Motor neuron (in vitro differentiated cells): ENCODE measurements around the gene FHIT. TPM values are rescaled to one million over a fixed set of nuclear protein-coding genes. Genes with fewer than 3 reads are reported as not detected.
A peak's percentile ranks its signal among the peaks of the same experiment; 100 is the strongest.

Experiments used
- ATAC-seq, 8 experiments: fragments of 200-7000 bp; cut with Tn5 transposase; replicated peaks in 6 of 8; 2 replicates each; pipeline ENCODE4 v1.8.0; 2021; ENCODE audit warnings: mild to moderate bottlenecking in 8 of 8, moderate library complexity in 8 of 8
- H3K27ac ChIP-seq, 2 donors: fragments of 250-450 bp; sonication (Bioruptor Pico); 2 replicates each; pipeline ENCODE4 v1.9.0; 2021; ENCODE audit warnings: antibody characterized with exemption in 2 of 2, mild to moderate bottlenecking in 2 of 2, moderate library complexity in 1 of 2
- H3K4me1 ChIP-seq, 2 donors: fragments of 250-450 bp; sonication (Bioruptor Pico); replicated peaks in 1 of 2; 2 replicates each; pipeline ENCODE4 v1.6.1; 2021; ENCODE audit warnings: antibody characterized with exemption in 2 of 2, mild to moderate bottlenecking in 2 of 2, moderate library complexity in 1 of 2
- H3K4me3 ChIP-seq, 5 donors: fragments of 250-450 bp; sonication (Bioruptor Pico); 2 replicates each; pipeline ENCODE4 v1.9.0; 2021; ENCODE audit warnings: antibody characterized with exemption in 5 of 5, mild to moderate bottlenecking in 5 of 5, moderate library complexity in 4 of 5
- WGBS, 10 experiments: fragments of 450-650 bp; shearing (Covaris generic); methylation state at CpG; one replicate each; pipeline ENCODE4 v1.0.0; 2022; 5-methylcytosine and 5-hydroxymethylcytosine counted together
- in situ Hi-C, 9 experiments: fragments of 400-800 bp; cut with MboI; loops; one replicate each; pipeline ENCODE4 v1.15.0; 2021; ENCODE audit warnings: low sequenced_read_pairs in 9 of 9, low pct_unique_long_range_greater_than_20kb in 2 of 9; ENCODE audit not compliant: unreplicated experiment in 9 of 9
- total RNA-seq, 8 experiments: library from RNA; unstranded; fragments of 300-600 nt; gene quantifications; 2 replicates each; pipeline versions ENCODE4 v1.2.3 to v1.2.4, GENCODE V29; 2022

The FHIT gene
- total RNA-seq, 8 experiments from 2014 or later: 1.6 to 25.1 (median 12.1) TPM

GRCh38 chr3:60250206-60250605, 1001.0 kb downstream of the FHIT start:
- Histone ChIP-seq H3K4me1 (peaks cover 5 to 13% of the 10 kb centered on the region in 2 donors), H3K4me3 (no peak overlapping the region), H3K27ac (no peak overlapping the region)
- peak in 1 of 8 experiments; percentile 43 for ATAC-seq
- WGBS, 10 experiments: 20 to 100% (median 50%) methylated on average over 1 to 2 of the region's 2 CpGs; no CpG with 5 or more reads in 1 of the 10 experiments
- in situ Hi-C loops: no loop called here

- no peak overlapping the region for H3K27ac ChIP-seq
- WGBS, 10 experiments: 5 to 100% (median 72%) methylated on average over 2 to 4 of the region's 4 CpGs; no CpG with 5 or more reads in 1 of the 10 experiments
- peaks cover 2 to 10% of the 10 kb centered on the region in 2 donors for H3K4me1 ChIP-seq
- no peak overlapping the region for H3K4me3 ChIP-seq
- ATAC-seq: no peak
- in situ Hi-C loops: no loop called here
Observed at GRCh38 chr3:60246361-60246760, 1004.9 kb downstream of the FHIT start.

GRCh38 chr3:60243456-60243855, 1007.8 kb downstream of the FHIT start:
- 17 to 100% (median 92%) methylated on average over 1 to 5 of the region's 5 CpGs for WGBS, 10 experiments
- in situ Hi-C loops: no loop called here
- peaks cover 7 to 14% of the 10 kb centered on the region in 2 donors for H3K4me1 ChIP-seq
- ATAC-seq: no peak
- H3K27ac ChIP-seq: no peak overlapping the region
- no peak overlapping the region for H3K4me3 ChIP-seq

- Histone ChIP-seq H3K4me3 (no peak overlapping the region), H3K4me1 (peaks cover 7 to 17% of the 10 kb centered on the region in 2 donors), H3K27ac (no peak overlapping the region)
- in situ Hi-C loops: no loop called here
- WGBS, 10 experiments: 12 to 63% (median 35%) methylated on average over 2 to 3 of the region's 3 CpGs; no CpG with 5 or more reads in 1 of the 10 experiments
- peak in 1 of 8 experiments; percentile 38 for ATAC-seq
Observed at GRCh38 chr3:60240492-60240891, 1010.8 kb downstream of the FHIT start.

GRCh38 chr3:60238550-60238949, 1012.7 kb downstream of the FHIT start:
- H3K27ac ChIP-seq: no peak overlapping the region
- in situ Hi-C loops: no loop called here
- H3K4me3 ChIP-seq: no peak overlapping the region
- H3K4me1 ChIP-seq: peaks cover 7 to 11% of the 10 kb centered on the region in 2 donors
- no peak for ATAC-seq
- 54 to 100% (median 80%) methylated on average over 1 to 2 of the region's 2 CpGs; no CpG with 5 or more reads in 1 of the 10 experiments for WGBS, 10 experiments

- no peak for ATAC-seq
- H3K4me3 ChIP-seq: no peak overlapping the region
- in situ Hi-C loops: no loop called here
- 42 to 100% (median 95%) methylated on average over 1 to 2 of the region's 2 CpGs; no CpG with 5 or more reads in 3 of the 10 experiments for WGBS, 10 experiments
- no peaks in the 10 kb centered on the region for H3K4me1 ChIP-seq
- H3K27ac ChIP-seq: no peak overlapping the region
Observed at GRCh38 chr3:60229502-60229901, 1021.8 kb downstream of the FHIT start.

GRCh38 chr3:60228823-60229222, 1022.4 kb downstream of the FHIT start:
- 38 to 94% (median 77%) methylated on average over 1 to 4 of the region's 4 CpGs; no CpG with 5 or more reads in 2 of the 10 experiments for WGBS, 10 experiments
- Histone ChIP-seq H3K4me3 (no peak overlapping the region), H3K4me1 (no peaks in the 10 kb centered on the region), H3K27ac (no peak overlapping the region)
- no peak for ATAC-seq
- in situ Hi-C loops: no loop called here

GRCh38 chr3:60226912-60227311, 1024.3 kb downstream of the FHIT start:
- peak in 1 of 8 experiments; percentile 21 for ATAC-seq
- H3K27ac ChIP-seq: no peak overlapping the region
- H3K4me3 ChIP-seq: no peak overlapping the region
- H3K4me1 ChIP-seq: no peaks in the 10 kb centered on the region
- 0 to 92% (median 80%) methylated on average over 1 to 2 of the region's 2 CpGs; no CpG with 5 or more reads in 1 of the 10 experiments for WGBS, 10 experiments
- in situ Hi-C loops: no loop called here

- Histone ChIP-seq H3K4me3 (no peak overlapping the region), H3K4me1 (no peaks in the 10 kb centered on the region), H3K27ac (no peak overlapping the region)
- WGBS, 10 experiments: 8 to 86% methylated on average over 2 of the region's 3 CpGs; no CpG with 5 or more reads in 8 of the 10 experiments
- ATAC-seq: no peak
- in situ Hi-C loops: no loop called here
Observed at GRCh38 chr3:60225848-60226247, 1025.4 kb downstream of the FHIT start.

- no peak overlapping the region for H3K4me3 ChIP-seq
Observed at GRCh38 chr3:60220768-60221167, 1030.5 kb downstream of the FHIT start.

GRCh38 chr3:60219501-60219900, 1031.8 kb downstream of the FHIT start:
- in situ Hi-C loops: no loop called here
- H3K4me1 ChIP-seq: no peaks in the 10 kb centered on the region
- 69 to 100% (median 93%) methylated on average over 1 to 2 of the region's 2 CpGs; no CpG with 5 or more reads in 1 of the 10 experiments for WGBS, 10 experiments
- no peak for ATAC-seq
- no peak overlapping the region for H3K4me3 ChIP-seq
- no peak overlapping the region for H3K27ac ChIP-seq

More at GRCh38 chr3:60220768-60221167, 1030.5 kb downstream of the FHIT start:
- peak in 3 of 8 experiments; percentile 23 to 60 (median 24) for ATAC-seq
- in situ Hi-C loops: no loop called here
- H3K4me1 ChIP-seq: no peaks in the 10 kb centered on the region
- WGBS, 10 experiments: 30 to 100% (median 83%) methylated on average over 1 to 4 of the region's 4 CpGs; no CpG with 5 or more reads in 2 of the 10 experiments
- H3K27ac ChIP-seq: no peak overlapping the region

GRCh38 chr3:60217156-60217911, 1033.9 kb downstream of the FHIT start:
- Histone ChIP-seq H3K4me3 (no peak overlapping the region), H3K4me1 (no peaks in the 10 kb centered on the region), H3K27ac (no peak overlapping the region)
- 29 to 100% (median 61%) methylated on average over 1 to 3 of the region's 3 CpGs for WGBS, 10 experiments
- peak in 7 of 8 experiments; percentile 54 to 86 (median 59) for ATAC-seq
- in situ Hi-C loops: no loop called here

- no peak overlapping the region for H3K27ac ChIP-seq
- H3K4me1 ChIP-seq: no peaks in the 10 kb centered on the region
- WGBS, 10 experiments: 17 to 100% (median 89%) methylated on average over 1 to 2 of the region's 2 CpGs; no CpG with 5 or more reads in 1 of the 10 experiments
- ATAC-seq: no peak
- in situ Hi-C loops: no loop called here
- no peak overlapping the region for H3K4me3 ChIP-seq
Observed at GRCh38 chr3:60216462-60217075, 1034.7 kb downstream of the FHIT start.
